Glomerular visceral epithelial cell (primary cell): Measurements from ENCODE around the gene ZNF765.
"Not testable (repeated sequence)": the region's sequence is repeated elsewhere in the genome, so short reads cannot be mapped to it uniquely, and the experiment has no call there.

Source experiments
- DNase-seq: peaks from one replicate; pipeline ENCODE4 v3.0.0-alpha.2; 2016; ENCODE audit errors: extremely low spot score

Gene ZNF765

GRCh38 chr19:53394974-53395839, at the start of gene ZNF765:
Gene ZNF765 (plus strand): TSS chr19:53395149. CDS start chr19:53398016, 2,867 bp downstream.
- DNase-seq, result peak; percentile 94

- DNase-seq, result no peak
Observed at GRCh38 chr19:53355739-53356138, 39.2 kb upstream of the ZNF765 start.

GRCh38 chr19:53357821-53358581, 36.9 kb upstream of the ZNF765 start:
- no peak for DNase-seq

GRCh38 chr19:53360056-53360455, 34.9 kb upstream of the ZNF765 start:
- DNase-seq, result not testable (repeated sequence)

GRCh38 chr19:53365134-53365898, 29.6 kb upstream of the ZNF765 start, which contains the start of gene ZNF525:
Gene ZNF525 (plus strand): TSS chr19:53365705. CDS start chr19:53372282, 6,577 bp downstream.
- DNase-seq, result peak; percentile 87

GRCh38 chr19:53365899-53366493, 29.0 kb upstream of the ZNF765 start:
- DNase-seq, result peak; percentile 35

GRCh38 chr19:53372196-53372595, 22.8 kb upstream of the ZNF765 start:
- DNase-seq, result no peak

GRCh38 chr19:53374288-53374687, 20.7 kb upstream of the ZNF765 start:
- no peak for DNase-seq

GRCh38 chr19:53374743-53375142, 20.2 kb upstream of the ZNF765 start:
- DNase-seq, result no peak

GRCh38 chr19:53381376-53381775, 13.6 kb upstream of the ZNF765 start:
- DNase-seq, result no peak

- DNase-seq, result no peak
Observed at GRCh38 chr19:53388168-53388567, 6.8 kb upstream of the ZNF765 start.

- no peak for DNase-seq
Observed at GRCh38 chr19:53388904-53389303, 6.0 kb upstream of the ZNF765 start.

GRCh38 chr19:53389571-53389970, 5.4 kb upstream of the ZNF765 start:
- no peak for DNase-seq

GRCh38 chr19:53389978-53390377, 5.0 kb upstream of the ZNF765 start:
- no peak for DNase-seq

GRCh38 chr19:53394522-53394973, 401 bp upstream of the ZNF765 start:
- DNase-seq, result peak; percentile 66

- DNase-seq, result not testable (repeated sequence)
Observed at GRCh38 chr19:53395840-53396524, 1.0 kb downstream of the ZNF765 start.

GRCh38 chr19:53396525-53396868, 1.5 kb downstream of the ZNF765 start:
- no peak for DNase-seq

GRCh38 chr19:53397918-53398317, 3.0 kb downstream of the ZNF765 start:
- not testable (repeated sequence) for DNase-seq

- DNase-seq, result no peak
Observed at GRCh38 chr19:53409505-53410204, 14.7 kb downstream of the ZNF765 start.
